ENCODE results near the gene SAP130. TPM values are rescaled to one million over a fixed set of nuclear protein-coding genes. Genes with fewer than 3 reads are reported as not detected.

SAP130 gene
- total RNA-seq, 1 donor from 2014 or later, result 14.2 TPM

GRCh38 chr2:127932199-127932876 is 95.5 kb downstream of the SAP130 start:
- Histone ChIP-seq H3K27ac (replicated peaks) (no peak overlapping the region), H3K36me3 (no peaks in the 10 kb centered on the region), H3K4me3 (no peak overlapping the region), H3K4me1 (no peaks in the 10 kb centered on the region), H3K27me3 (ENCODE audit: low read depth) (no peaks in the 10 kb centered on the region), H3K9me3 (replicated peaks) (no peaks in the 10 kb centered on the region)
- intact Hi-C loops (cut with micrococcal nuclease), result no loop called here
- DNase-seq, result no peak
- TF ChIP-seq, protein P1, sequence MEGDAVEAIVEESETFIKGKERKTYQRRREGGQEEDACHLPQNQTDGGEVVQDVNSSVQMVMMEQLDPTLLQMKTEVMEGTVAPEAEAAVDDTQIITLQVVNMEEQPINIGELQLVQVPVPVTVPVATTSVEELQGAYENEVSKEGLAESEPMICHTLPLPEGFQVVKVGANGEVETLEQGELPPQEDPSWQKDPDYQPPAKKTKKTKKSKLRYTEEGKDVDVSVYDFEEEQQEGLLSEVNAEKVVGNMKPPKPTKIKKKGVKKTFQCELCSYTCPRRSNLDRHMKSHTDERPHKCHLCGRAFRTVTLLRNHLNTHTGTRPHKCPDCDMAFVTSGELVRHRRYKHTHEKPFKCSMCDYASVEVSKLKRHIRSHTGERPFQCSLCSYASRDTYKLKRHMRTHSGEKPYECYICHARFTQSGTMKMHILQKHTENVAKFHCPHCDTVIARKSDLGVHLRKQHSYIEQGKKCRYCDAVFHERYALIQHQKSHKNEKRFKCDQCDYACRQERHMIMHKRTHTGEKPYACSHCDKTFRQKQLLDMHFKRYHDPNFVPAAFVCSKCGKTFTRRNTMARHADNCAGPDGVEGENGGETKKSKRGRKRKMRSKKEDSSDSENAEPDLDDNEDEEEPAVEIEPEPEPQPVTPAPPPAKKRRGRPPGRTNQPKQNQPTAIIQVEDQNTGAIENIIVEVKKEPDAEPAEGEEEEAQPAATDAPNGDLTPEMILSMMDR (IDR thresholded peaks at IDR 0.05; ENCODE audit: borderline replicate concordance), result no peak

DNA sequence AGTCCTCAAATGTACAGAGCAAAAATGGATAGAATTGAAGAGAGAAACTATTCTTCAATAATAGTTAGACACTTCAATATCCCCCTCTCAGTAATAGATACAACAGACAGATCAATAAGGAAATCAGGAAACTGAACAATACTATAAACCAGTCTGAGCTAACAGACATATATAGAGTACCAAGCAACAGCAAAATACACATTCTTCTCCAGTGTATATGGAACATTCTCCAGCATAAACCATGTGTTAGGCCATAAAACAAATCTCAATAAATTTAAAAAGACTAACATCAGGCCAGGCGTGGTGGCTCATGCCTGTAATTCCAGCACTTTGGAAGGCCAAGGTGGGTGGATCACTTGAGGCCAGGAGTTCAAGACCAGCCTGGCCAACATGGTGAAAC is 98.4 kb downstream of the SAP130 start:
- Histone ChIP-seq H3K4me1 (no peaks in the 10 kb centered on the region), H3K9me3 (replicated peaks) (no peaks in the 10 kb centered on the region), H3K27ac (replicated peaks) (no peak overlapping the region), H3K36me3 (no peaks in the 10 kb centered on the region), H3K4me3 (no peak overlapping the region), H3K27me3 (ENCODE audit: low read depth) (no peaks in the 10 kb centered on the region)
- intact Hi-C loops (cut with micrococcal nuclease), result no loop called here
- no peak for DNase-seq
- TF ChIP-seq, protein P1 (IDR thresholded peaks at IDR 0.05; ENCODE audit: borderline replicate concordance), result no peak

- intact Hi-C loops (cut with micrococcal nuclease), result no loop called here
- H3K9me3 ChIP-seq (replicated peaks), result no peaks in the 10 kb centered on the region
- H3K36me3 ChIP-seq, result no peaks in the 10 kb centered on the region
- H3K4me1 ChIP-seq, result no peaks in the 10 kb centered on the region
- no peak for DNase-seq
- H3K27me3 ChIP-seq (ENCODE audit: low read depth), result no peaks in the 10 kb centered on the region
- H3K4me3 ChIP-seq, result no peak overlapping the region
- TF ChIP-seq, protein P1 (IDR thresholded peaks at IDR 0.05; ENCODE audit: borderline replicate concordance), result no peak
- H3K27ac ChIP-seq (replicated peaks), result no peak overlapping the region
These were observed 100.5 kb downstream of the SAP130 start for GRCh38 chr2:127927384-127927783.

DNA sequence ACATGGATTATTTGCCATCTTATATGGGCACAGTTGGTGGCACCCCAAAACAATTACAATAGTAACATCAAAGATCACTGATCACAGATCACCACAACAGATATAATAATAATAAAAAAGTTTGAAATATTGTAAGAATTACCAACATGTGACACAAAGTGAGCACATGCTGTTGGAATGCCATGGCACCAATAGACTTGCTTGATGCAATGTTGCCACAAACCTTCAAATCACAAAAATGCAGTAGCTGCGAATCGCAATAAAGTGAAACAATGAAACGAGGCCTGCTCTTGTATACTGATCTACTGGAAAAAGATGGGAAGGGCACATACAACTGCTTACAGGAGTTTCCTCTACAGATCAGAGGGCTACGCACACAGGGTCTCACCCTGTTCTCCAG is 109.9 kb downstream of the SAP130 start:
- Histone ChIP-seq H3K27ac (replicated peaks) (no peak overlapping the region), H3K4me1 (no peaks in the 10 kb centered on the region), H3K9me3 (replicated peaks) (peaks cover 6% of the 10 kb centered on the region), H3K36me3 (no peaks in the 10 kb centered on the region), H3K4me3 (no peak overlapping the region), H3K27me3 (ENCODE audit: low read depth) (no peaks in the 10 kb centered on the region)
- TF ChIP-seq, protein P1 (IDR thresholded peaks at IDR 0.05; ENCODE audit: borderline replicate concordance), result no peak
- DNase-seq, result no peak
- intact Hi-C loops (cut with micrococcal nuclease), result no loop called here

GRCh38 chr2:127913808-127914457 is 113.9 kb downstream of the SAP130 start:
- Histone ChIP-seq H3K36me3 (no peaks in the 10 kb centered on the region), H3K4me3 (no peak overlapping the region), H3K9me3 (replicated peaks) (peaks cover 6% of the 10 kb centered on the region), H3K27me3 (ENCODE audit: low read depth) (peaks cover 5% of the 10 kb centered on the region), H3K4me1 (no peaks in the 10 kb centered on the region), H3K27ac (replicated peaks) (no peak overlapping the region)
- no peak for DNase-seq
- TF ChIP-seq, protein P1 (IDR thresholded peaks at IDR 0.05; ENCODE audit: borderline replicate concordance), result no peak
- intact Hi-C loops (cut with micrococcal nuclease), result no loop called here
